ENCODE data around the gene LLGL2.

- TF ChIP-seq CTCF (conservative IDR thresholded peaks at IDR 0.05; ENCODE audit: low read length) (no peak), EZH2phosphoT487 (IDR thresholded peaks at IDR 0.05; ENCODE audit: borderline replicate concordance, low read depth, low read length) (no peak)
Measured at GRCh38 chr17:75592348-75593020, 67.0 kb downstream of the LLGL2 start.
